Measurements from ENCODE around the gene CISH.

Gene CISH

GRCh38 chr3:50653937-50654595 lies 42.5 kb upstream of the CISH start:
- Histone ChIP-seq H3K27me3 (ENCODE audit: insufficient read depth, poor library complexity, severe bottlenecking) (no peaks in the 10 kb centered on the region), H3K27ac (ENCODE audit: poor library complexity, severe bottlenecking) (no peak overlapping the region), H3K4me1 (ENCODE audit: insufficient read depth, poor library complexity, severe bottlenecking) (no peaks in the 10 kb centered on the region), H3K9me3 (ENCODE audit: severe bottlenecking) (no peaks in the 10 kb centered on the region), H3K36me3 (ENCODE audit: low read depth) (no peaks in the 10 kb centered on the region), H3K4me3 (ENCODE audit: severe bottlenecking) (no peak overlapping the region)
- no peak for TF ChIP-seq CTCF (IDR thresholded peaks at IDR 0.05; ENCODE audit: poor library complexity, severe bottlenecking)
- no peak for DNase-seq (ENCODE audit: low spot score)
- no peak for ATAC-seq (ENCODE audit: low read depth)

- H3K4me1 ChIP-seq (ENCODE audit: insufficient read depth, poor library complexity, severe bottlenecking) = no peaks in the 10 kb centered on the region
- peak; percentile 64 for TF ChIP-seq CTCF (IDR thresholded peaks at IDR 0.05; ENCODE audit: poor library complexity, severe bottlenecking)
- no peaks in the 10 kb centered on the region for H3K9me3 ChIP-seq (ENCODE audit: severe bottlenecking)
- H3K27me3 ChIP-seq (ENCODE audit: insufficient read depth, poor library complexity, severe bottlenecking) = no peaks in the 10 kb centered on the region
- no peak for DNase-seq (ENCODE audit: low spot score)
- no peak overlapping the region for H3K4me3 ChIP-seq (ENCODE audit: severe bottlenecking)
- H3K36me3 ChIP-seq (ENCODE audit: low read depth) = no peaks in the 10 kb centered on the region
- H3K27ac ChIP-seq (ENCODE audit: poor library complexity, severe bottlenecking) = no peak overlapping the region
- peak; percentile 64 for ATAC-seq (ENCODE audit: low read depth)
These were observed 41.1 kb upstream of the CISH start for GRCh38 chr3:50652709-50653108.

GRCh38 chr3:50651920-50652529 lies 40.5 kb upstream of the CISH start:
- no peak overlapping the region for H3K27ac ChIP-seq (ENCODE audit: poor library complexity, severe bottlenecking)
- no peaks in the 10 kb centered on the region for H3K9me3 ChIP-seq (ENCODE audit: severe bottlenecking)
- no peak for TF ChIP-seq CTCF (IDR thresholded peaks at IDR 0.05; ENCODE audit: poor library complexity, severe bottlenecking)
- H3K4me3 ChIP-seq (ENCODE audit: severe bottlenecking) = no peak overlapping the region
- DNase-seq (ENCODE audit: low spot score) (no peak), ATAC-seq (ENCODE audit: low read depth) (no peak)
- H3K4me1 ChIP-seq (ENCODE audit: insufficient read depth, poor library complexity, severe bottlenecking) = no peaks in the 10 kb centered on the region
- H3K36me3 ChIP-seq (ENCODE audit: low read depth) = no peaks in the 10 kb centered on the region
- no peaks in the 10 kb centered on the region for H3K27me3 ChIP-seq (ENCODE audit: insufficient read depth, poor library complexity, severe bottlenecking)

- DNase-seq (ENCODE audit: low spot score) = no peak
- TF ChIP-seq CTCF (IDR thresholded peaks at IDR 0.05; ENCODE audit: poor library complexity, severe bottlenecking) = no peak
- no peak overlapping the region for H3K4me3 ChIP-seq (ENCODE audit: severe bottlenecking)
- no peaks in the 10 kb centered on the region; the same call in 1 of the 2 replicates for H3K36me3 ChIP-seq (ENCODE audit: low read depth)
- H3K27ac ChIP-seq (ENCODE audit: poor library complexity, severe bottlenecking) = no peak overlapping the region
- no peaks in the 10 kb centered on the region for H3K27me3 ChIP-seq (ENCODE audit: insufficient read depth, poor library complexity, severe bottlenecking)
- H3K4me1 ChIP-seq (ENCODE audit: insufficient read depth, poor library complexity, severe bottlenecking) = no peaks in the 10 kb centered on the region
- no peak for ATAC-seq (ENCODE audit: low read depth)
- no peaks in the 10 kb centered on the region for H3K9me3 ChIP-seq (ENCODE audit: severe bottlenecking)
These were observed 39.9 kb upstream of the CISH start for GRCh38 chr3:50651445-50651844.

- H3K27ac ChIP-seq (ENCODE audit: poor library complexity, severe bottlenecking) = no peak overlapping the region
- peaks cover 9% of the 10 kb centered on the region for H3K36me3 ChIP-seq (ENCODE audit: low read depth)
- H3K4me3 ChIP-seq (ENCODE audit: severe bottlenecking) = no peak overlapping the region
- DNase-seq (ENCODE audit: low spot score) (no peak), ATAC-seq (ENCODE audit: low read depth) (no peak)
- no peaks in the 10 kb centered on the region for H3K4me1 ChIP-seq (ENCODE audit: insufficient read depth, poor library complexity, severe bottlenecking)
- H3K9me3 ChIP-seq (ENCODE audit: severe bottlenecking) = no peaks in the 10 kb centered on the region
- no peak for TF ChIP-seq CTCF (IDR thresholded peaks at IDR 0.05; ENCODE audit: poor library complexity, severe bottlenecking)
- H3K27me3 ChIP-seq (ENCODE audit: insufficient read depth, poor library complexity, severe bottlenecking) = no peaks in the 10 kb centered on the region
These were observed 38.4 kb upstream of the CISH start for GRCh38 chr3:50650018-50650417.

Data from RWPE2 (cell line).